Measurements from ENCODE around the gene LRBA.

LRBA gene

DNA sequence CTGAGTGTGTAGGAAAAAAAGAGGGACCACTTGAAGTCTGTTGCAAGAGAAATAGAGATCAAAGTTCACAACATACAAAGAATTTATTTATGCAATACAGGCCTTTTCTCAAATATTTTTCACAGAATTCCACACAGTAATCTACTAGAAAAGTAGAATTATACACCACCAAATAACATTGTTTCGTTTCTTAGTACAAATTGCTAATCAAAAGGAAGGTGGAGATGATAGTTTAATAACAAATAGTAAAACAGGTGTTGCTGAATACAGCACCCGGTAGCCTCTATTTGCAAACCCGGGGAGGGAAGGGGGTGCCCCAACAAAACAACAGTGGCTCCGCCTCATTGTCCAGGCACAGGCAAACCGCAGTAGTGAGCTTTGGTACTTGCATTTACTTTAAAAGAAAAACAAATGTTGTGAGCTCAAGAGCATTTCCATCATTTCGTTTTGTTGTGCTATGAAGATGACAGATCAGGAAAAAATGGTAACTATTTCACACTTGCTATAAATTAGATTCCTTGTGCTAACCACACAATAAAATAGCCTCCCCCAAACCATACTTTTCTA lies 750.4 kb downstream of the LRBA start:
- Histone ChIP-seq H3K27me3 (ENCODE audit: insufficient read depth, low read length) (no peaks in the 10 kb centered on the region), H3K9ac (ENCODE audit: low read length) (no peak overlapping the region), H3K9me3 (ENCODE audit: low read length) (no peaks in the 10 kb centered on the region), H3K9me2 (ENCODE audit: low read depth, low read length) (no peaks in the 10 kb centered on the region), H4K20me1 (ENCODE audit: insufficient read depth, low read length) (no peaks in the 10 kb centered on the region), H2AFZ (ENCODE audit: low read length) (no peak overlapping the region), H3K36me3 (ENCODE audit: insufficient read depth, low read length) (no peaks in the 10 kb centered on the region; the same call in 1 of the 2 replicates), H3K4me1 (ENCODE audit: insufficient read depth, low read length, severe bottlenecking) (no peaks in the 10 kb centered on the region), H3K79me2 (ENCODE audit: insufficient read depth, low read length) (no peaks in the 10 kb centered on the region), H3F3A (ENCODE audit: insufficient read depth, low read length) (no peaks in the 10 kb centered on the region), H3K27ac (ENCODE audit: low read depth, low read length, poor library complexity, severe bottlenecking) (no peak overlapping the region), H3K4me3 (ENCODE audit: low read depth, low read length, poor library complexity, severe bottlenecking) (no peak overlapping the region), H3K4me2 (ENCODE audit: low read length) (no peak overlapping the region)
- TF ChIP-seq, protein P1, sequence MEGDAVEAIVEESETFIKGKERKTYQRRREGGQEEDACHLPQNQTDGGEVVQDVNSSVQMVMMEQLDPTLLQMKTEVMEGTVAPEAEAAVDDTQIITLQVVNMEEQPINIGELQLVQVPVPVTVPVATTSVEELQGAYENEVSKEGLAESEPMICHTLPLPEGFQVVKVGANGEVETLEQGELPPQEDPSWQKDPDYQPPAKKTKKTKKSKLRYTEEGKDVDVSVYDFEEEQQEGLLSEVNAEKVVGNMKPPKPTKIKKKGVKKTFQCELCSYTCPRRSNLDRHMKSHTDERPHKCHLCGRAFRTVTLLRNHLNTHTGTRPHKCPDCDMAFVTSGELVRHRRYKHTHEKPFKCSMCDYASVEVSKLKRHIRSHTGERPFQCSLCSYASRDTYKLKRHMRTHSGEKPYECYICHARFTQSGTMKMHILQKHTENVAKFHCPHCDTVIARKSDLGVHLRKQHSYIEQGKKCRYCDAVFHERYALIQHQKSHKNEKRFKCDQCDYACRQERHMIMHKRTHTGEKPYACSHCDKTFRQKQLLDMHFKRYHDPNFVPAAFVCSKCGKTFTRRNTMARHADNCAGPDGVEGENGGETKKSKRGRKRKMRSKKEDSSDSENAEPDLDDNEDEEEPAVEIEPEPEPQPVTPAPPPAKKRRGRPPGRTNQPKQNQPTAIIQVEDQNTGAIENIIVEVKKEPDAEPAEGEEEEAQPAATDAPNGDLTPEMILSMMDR (IDR thresholded peaks at IDR 0.05; ENCODE audit: low read length) = no peak
- TF ChIP-seq EZH2 (IDR thresholded peaks at IDR 0.05; ENCODE audit: borderline replicate concordance, low read length) = no peak

DNA sequence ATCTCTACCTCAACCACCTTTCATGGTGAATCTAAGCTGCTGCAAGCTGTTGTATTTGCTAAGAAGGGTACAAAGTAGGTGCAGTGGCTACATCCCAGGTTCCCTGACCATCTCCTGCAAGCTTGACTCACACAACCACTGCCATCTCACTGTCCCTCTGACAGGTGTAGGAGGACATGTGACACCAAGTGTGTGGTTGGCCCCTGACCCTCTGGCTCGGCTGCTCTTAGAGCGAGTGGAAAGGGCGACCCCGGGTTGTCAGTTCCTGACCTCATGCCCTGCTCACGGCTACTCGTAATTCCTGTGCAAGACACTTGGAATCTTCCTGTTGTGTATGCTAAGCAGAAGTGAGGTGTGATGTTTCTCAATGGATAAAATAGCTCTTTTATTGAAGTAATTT lies 752.5 kb downstream of the LRBA start:
- H2AFZ ChIP-seq (ENCODE audit: low read length) = no peak overlapping the region
- H3K27me3 ChIP-seq (ENCODE audit: insufficient read depth, low read length) = no peaks in the 10 kb centered on the region
- H4K20me1 ChIP-seq (ENCODE audit: insufficient read depth, low read length) = no peaks in the 10 kb centered on the region
- no peaks in the 10 kb centered on the region for H3K4me1 ChIP-seq (ENCODE audit: insufficient read depth, low read length, severe bottlenecking)
- H3K79me2 ChIP-seq (ENCODE audit: insufficient read depth, low read length) = no peaks in the 10 kb centered on the region
- no peak for TF ChIP-seq EZH2 (IDR thresholded peaks at IDR 0.05; ENCODE audit: borderline replicate concordance, low read length)
- TF ChIP-seq, protein P1 (IDR thresholded peaks at IDR 0.05; ENCODE audit: low read length) = no peak
- H3K4me2 ChIP-seq (ENCODE audit: low read length) = no peak overlapping the region
- H3K27ac ChIP-seq (ENCODE audit: low read depth, low read length, poor library complexity, severe bottlenecking) = no peak overlapping the region
- no peaks in the 10 kb centered on the region for H3K9me3 ChIP-seq (ENCODE audit: low read length)
- no peaks in the 10 kb centered on the region for H3K9me2 ChIP-seq (ENCODE audit: low read depth, low read length)
- no peak overlapping the region for H3K4me3 ChIP-seq (ENCODE audit: low read depth, low read length, poor library complexity, severe bottlenecking)
- no peaks in the 10 kb centered on the region for H3K36me3 ChIP-seq (ENCODE audit: insufficient read depth, low read length)
- no peaks in the 10 kb centered on the region for H3F3A ChIP-seq (ENCODE audit: insufficient read depth, low read length)
- H3K9ac ChIP-seq (ENCODE audit: low read length) = no peak overlapping the region

DNA sequence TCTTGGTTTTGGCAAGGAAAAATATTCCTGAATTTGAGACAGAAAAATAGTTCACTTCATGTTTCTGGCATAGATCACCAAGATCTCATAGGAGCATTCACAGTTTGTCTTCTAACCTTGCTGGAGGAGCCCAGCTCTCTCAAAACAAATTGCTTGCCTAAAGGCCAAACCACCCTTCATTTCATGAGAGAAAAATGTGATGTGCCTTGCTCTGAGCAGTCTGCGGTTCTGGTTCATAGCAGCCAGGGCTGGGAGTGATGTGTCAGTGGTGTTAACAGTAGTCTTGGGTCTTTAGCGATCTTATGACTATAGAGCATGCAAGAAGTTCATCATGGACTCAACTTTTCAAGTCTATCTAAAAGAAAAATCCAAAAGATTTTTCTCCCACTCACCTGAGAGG lies 753.5 kb downstream of the LRBA start:
- no peaks in the 10 kb centered on the region for H3K9me3 ChIP-seq (ENCODE audit: low read length)
- H3K36me3 ChIP-seq (ENCODE audit: insufficient read depth, low read length) = no peaks in the 10 kb centered on the region
- no peak overlapping the region for H3K27ac ChIP-seq (ENCODE audit: low read depth, low read length, poor library complexity, severe bottlenecking)
- no peak overlapping the region for H3K4me3 ChIP-seq (ENCODE audit: low read depth, low read length, poor library complexity, severe bottlenecking)
- no peaks in the 10 kb centered on the region for H3F3A ChIP-seq (ENCODE audit: insufficient read depth, low read length)
- H3K79me2 ChIP-seq (ENCODE audit: insufficient read depth, low read length) = no peaks in the 10 kb centered on the region
- no peaks in the 10 kb centered on the region for H3K27me3 ChIP-seq (ENCODE audit: insufficient read depth, low read length)
- H3K4me2 ChIP-seq (ENCODE audit: low read length) = no peak overlapping the region
- no peaks in the 10 kb centered on the region for H4K20me1 ChIP-seq (ENCODE audit: insufficient read depth, low read length)
- H3K9me2 ChIP-seq (ENCODE audit: low read depth, low read length) = no peaks in the 10 kb centered on the region
- no peak overlapping the region for H3K9ac ChIP-seq (ENCODE audit: low read length)
- no peaks in the 10 kb centered on the region for H3K4me1 ChIP-seq (ENCODE audit: insufficient read depth, low read length, severe bottlenecking)
- H2AFZ ChIP-seq (ENCODE audit: low read length) = no peak overlapping the region
- TF ChIP-seq EZH2 (IDR thresholded peaks at IDR 0.05; ENCODE audit: borderline replicate concordance, low read length) = no peak
- TF ChIP-seq, protein P1 (IDR thresholded peaks at IDR 0.05; ENCODE audit: low read length) = no peak

Data from OCI-LY1 (cell line).